ENCODE results near the gene GAPDHS.

GRCh38 chr19:35514282-35514809 is 18.9 kb upstream of the GAPDHS start:
- TF ChIP-seq, protein P1, sequence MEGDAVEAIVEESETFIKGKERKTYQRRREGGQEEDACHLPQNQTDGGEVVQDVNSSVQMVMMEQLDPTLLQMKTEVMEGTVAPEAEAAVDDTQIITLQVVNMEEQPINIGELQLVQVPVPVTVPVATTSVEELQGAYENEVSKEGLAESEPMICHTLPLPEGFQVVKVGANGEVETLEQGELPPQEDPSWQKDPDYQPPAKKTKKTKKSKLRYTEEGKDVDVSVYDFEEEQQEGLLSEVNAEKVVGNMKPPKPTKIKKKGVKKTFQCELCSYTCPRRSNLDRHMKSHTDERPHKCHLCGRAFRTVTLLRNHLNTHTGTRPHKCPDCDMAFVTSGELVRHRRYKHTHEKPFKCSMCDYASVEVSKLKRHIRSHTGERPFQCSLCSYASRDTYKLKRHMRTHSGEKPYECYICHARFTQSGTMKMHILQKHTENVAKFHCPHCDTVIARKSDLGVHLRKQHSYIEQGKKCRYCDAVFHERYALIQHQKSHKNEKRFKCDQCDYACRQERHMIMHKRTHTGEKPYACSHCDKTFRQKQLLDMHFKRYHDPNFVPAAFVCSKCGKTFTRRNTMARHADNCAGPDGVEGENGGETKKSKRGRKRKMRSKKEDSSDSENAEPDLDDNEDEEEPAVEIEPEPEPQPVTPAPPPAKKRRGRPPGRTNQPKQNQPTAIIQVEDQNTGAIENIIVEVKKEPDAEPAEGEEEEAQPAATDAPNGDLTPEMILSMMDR (IDR thresholded peaks at IDR 0.05), result no peak
- TF ChIP-seq EZH2 (IDR thresholded peaks at IDR 0.05) (no peak), EZH2phosphoT487 (IDR thresholded peaks at IDR 0.05) (no peak)
